Left lung (tissue), 10 donors: Measurements from ENCODE around the gene CALML4. TPM values are rescaled to one million over a fixed set of nuclear protein-coding genes. Genes with fewer than 3 reads are reported as not detected.
"Not testable (repeated sequence)": the region's sequence is repeated elsewhere in the genome, so short reads cannot be mapped to it uniquely, and the experiment has no call there.

Experiments used
- ATAC-seq: fragments of 200-7000 bp; cut with Tn5 transposase; one replicate; pipeline ENCODE4 v1.9.1; 2020; ENCODE audit warnings: moderate library complexity
- DNase-seq, 4 donors: peaks; one replicate each; pipeline ENCODE4 v3.0.0-alpha.2; 2013 to 2020
- H3K27ac ChIP-seq, 2 donors: fragments of 200-600 bp; sonication (generic) in 1 of 2; one replicate each; pipeline versions ENCODE4 v1.5.0 to v1.8.0; 2020 to 2021
- H3K27me3 ChIP-seq, 2 donors: fragments of 200-600 bp; sonication (generic) in 1 of 2; one replicate each; pipeline versions ENCODE4 v1.5.0 to v1.8.0; 2020 to 2021
- H3K36me3 ChIP-seq, 2 donors: fragments of 200-600 bp; sonication (generic) in 1 of 2; one replicate each; pipeline versions ENCODE4 v1.5.0 to v1.8.0; 2020 to 2021
- H3K4me1 ChIP-seq, 2 donors: fragments of 200-600 bp; one replicate each; pipeline ENCODE4 v1.8.0; 2021
- H3K4me3 ChIP-seq, 2 donors: fragments of 200-600 bp; sonication (generic) in 1 of 2; one replicate each; pipeline versions ENCODE4 v1.5.0 to v1.8.0; 2020 to 2021; ENCODE audit warnings: mild to moderate bottlenecking in 1 of 2
- H3K9me3 ChIP-seq, 2 donors: fragments of 200-600 bp; sonication (generic) in 1 of 2; one replicate each; pipeline versions ENCODE4 v1.5.0 to v1.8.0; 2020 to 2021
- CTCF ChIP-seq, 2 donors: fragments of 200-600 bp; sonication (generic) in 1 of 2; IDR thresholded peaks; one replicate each; pipeline versions ENCODE4 v1.5.0 to v1.8.0; 2021; ENCODE audit warnings: antibody characterized with exemption in 2 of 2
- intact Hi-C, 2 donors: fragments of 100-400 bp; cut with DNase I; formaldehyde crosslinking; loops; one replicate each; pipeline versions ENCODE4 v1.11.2 to v1.14.2; 2022
- polyA plus RNA-seq, 6 donors: library from polyadenylated mRNA; unstranded; fragments of 120-200 nt; gene quantifications; one replicate each; pipeline ENCODE4 v1.2.1, GENCODE V29; 2013; ENCODE audit not compliant: insufficient read length in 6 of 6
- total RNA-seq, 2 donors: library from RNA; stranded (reverse); fragmentation: NEBNext Ultra II Directional; extraction: Animal tissue kit (Norgen Biotek cat#: 25700); gene quantifications; one replicate each; pipeline ENCODE4 v1.2.1, GENCODE V29; 2021
- donor health status: DM: no; HTN: yes; CAD: no.
- donor health status: DM: no; HTN: no; CAD: no.

Gene CALML4
- total and polyA plus RNA-seq, 8 donors: 3.0 to 20.2 (median 13.2) TPM

- peak; percentile 13 for ATAC-seq
- no peak for TF ChIP-seq CTCF (IDR thresholded peaks at IDR 0.05)
Measured at GRCh38 chr15:68177742-68178141, 27.4 kb downstream of the CALML4 start.

DNA sequence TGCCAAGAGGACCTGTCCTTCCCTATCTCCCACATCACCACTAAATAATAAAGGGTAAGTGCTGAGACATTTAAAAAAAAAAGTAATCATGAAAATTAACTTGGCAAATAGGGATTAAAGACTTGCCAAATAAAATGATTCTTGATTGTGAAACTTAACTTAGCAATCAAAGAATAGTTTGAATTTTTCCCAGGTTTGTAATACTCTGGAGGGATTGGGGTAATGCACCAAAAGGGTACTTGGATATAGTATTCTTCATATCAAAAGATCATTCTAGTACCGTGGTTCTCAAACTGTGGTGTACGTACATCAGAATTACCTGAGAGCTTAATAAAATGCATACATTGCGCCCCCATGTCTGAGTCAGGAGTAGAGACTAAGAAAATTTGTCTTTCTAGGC, 28.5 kb downstream of the CALML4 start:
- peaks cover 0 to 77% of the 10 kb centered on the region in 2 donors for H3K36me3 ChIP-seq
- no peak for TF ChIP-seq CTCF (IDR thresholded peaks at IDR 0.05)
- intact Hi-C loops: no loop called here
- no peaks in the 10 kb centered on the region for H3K27me3 ChIP-seq
- H3K27ac ChIP-seq: no peak overlapping the region
- no peak overlapping the region for H3K4me3 ChIP-seq
- no peaks in the 10 kb centered on the region for H3K9me3 ChIP-seq
- DNase-seq: no peak
- peaks cover 0 to 7% of the 10 kb centered on the region in 2 donors for H3K4me1 ChIP-seq
- no peak for ATAC-seq

More at GRCh38 chr15:68177742-68178141, 27.4 kb downstream of the CALML4 start:
- no peak for DNase-seq
- H3K27me3 ChIP-seq: no peaks in the 10 kb centered on the region
- peaks cover 3 to 79% of the 10 kb centered on the region in 2 donors for H3K36me3 ChIP-seq
- no peaks in the 10 kb centered on the region for H3K9me3 ChIP-seq
- H3K4me1 ChIP-seq: peaks cover 0 to 7% of the 10 kb centered on the region in 2 donors
- H3K4me3 ChIP-seq: no peak overlapping the region
- no peak overlapping the region for H3K27ac ChIP-seq
- intact Hi-C loops: no loop called here

DNA sequence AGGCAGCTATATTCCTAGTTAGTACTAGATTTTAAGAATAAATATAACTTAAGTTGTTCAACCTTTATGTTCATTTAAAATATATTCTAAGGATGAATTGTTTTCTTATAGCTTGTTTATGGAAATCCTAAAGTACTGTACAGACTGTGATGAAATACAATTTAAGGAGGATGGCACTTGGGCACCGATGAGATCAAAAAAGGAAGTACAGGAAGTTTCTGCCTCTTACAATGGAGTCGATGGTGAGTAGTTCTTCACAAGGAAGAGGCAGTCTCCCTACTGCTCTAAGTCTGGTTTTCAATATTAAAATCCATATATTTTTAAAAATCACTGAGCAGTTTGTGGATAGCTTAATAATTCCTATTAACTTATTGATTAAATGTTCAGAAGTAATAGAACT, 29.6 kb downstream of the CALML4 start:
- H3K4me3 ChIP-seq: no peak overlapping the region
- intact Hi-C loops: no loop called here
- H3K27me3 ChIP-seq: no peaks in the 10 kb centered on the region

DNA sequence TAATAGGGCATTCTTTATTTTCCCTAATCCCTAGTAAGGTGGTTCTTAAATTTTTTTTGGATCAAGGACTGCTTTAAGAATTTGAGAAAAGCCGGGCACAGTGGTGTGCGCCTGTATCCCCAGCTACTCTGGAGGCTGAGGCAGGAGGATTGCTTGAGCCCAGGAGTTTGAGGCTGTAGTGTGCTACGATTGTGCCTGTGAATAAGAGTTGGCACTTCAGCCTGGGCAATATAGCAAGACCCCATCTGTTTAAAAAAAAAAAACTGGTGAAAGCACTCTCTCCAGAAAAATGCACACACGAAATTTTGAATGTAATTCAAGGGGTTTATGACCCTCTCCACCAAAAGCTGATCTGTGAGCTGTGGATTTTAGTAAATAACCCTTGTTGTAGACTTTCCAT, 32.0 kb downstream of the CALML4 start:
- no peak overlapping the region for H3K4me3 ChIP-seq
- intact Hi-C loops: no loop called here
- no peaks in the 10 kb centered on the region for H3K9me3 ChIP-seq
- no peak for DNase-seq
- H3K4me1 ChIP-seq: peaks cover 0 to 7% of the 10 kb centered on the region in 2 donors
- H3K27ac ChIP-seq: no peak overlapping the region
- no peak for TF ChIP-seq CTCF (IDR thresholded peaks at IDR 0.05)
- peaks cover 0 to 63% of the 10 kb centered on the region in 2 donors for H3K36me3 ChIP-seq
- H3K27me3 ChIP-seq: no peaks in the 10 kb centered on the region
- no peak for ATAC-seq

More for the DNA sequence above, 29.6 kb downstream of the CALML4 start:
- DNase-seq (no peak), ATAC-seq (no peak)
- peaks cover 0 to 7% of the 10 kb centered on the region in 2 donors for H3K4me1 ChIP-seq
- H3K36me3 ChIP-seq: peaks cover 0 to 72% of the 10 kb centered on the region in 2 donors
- TF ChIP-seq CTCF (IDR thresholded peaks at IDR 0.05): no peak
- H3K27ac ChIP-seq: no peak overlapping the region
- no peaks in the 10 kb centered on the region for H3K9me3 ChIP-seq

- DNase-seq, H3K4me3 ChIP-seq, H3K4me1 ChIP-seq, H3K9me3 ChIP-seq, intact Hi-C loops, ATAC-seq, H3K27ac ChIP-seq, H3K27me3 ChIP-seq: not testable (repeated sequence)
- H3K36me3 ChIP-seq: peaks cover 0 to 59% of the 10 kb centered on the region in 2 donors
Measured at GRCh38 chr15:68172037-68172436, 33.1 kb downstream of the CALML4 start.

GRCh38 chr15:68166847-68167246, 38.3 kb downstream of the CALML4 start:
- H3K36me3 ChIP-seq: peaks cover 0 to 52% of the 10 kb centered on the region in 2 donors
- no peaks in the 10 kb centered on the region for H3K9me3 ChIP-seq
- H3K27me3 ChIP-seq: no peaks in the 10 kb centered on the region
- ATAC-seq (no peak), DNase-seq (no peak)
- no peaks in the 10 kb centered on the region for H3K4me1 ChIP-seq
- intact Hi-C loops: no loop called here
- TF ChIP-seq CTCF (IDR thresholded peaks at IDR 0.05): no peak
- no peak overlapping the region for H3K4me3 ChIP-seq
- H3K27ac ChIP-seq: no peak overlapping the region
